GM12878 (cell line): Measurements from ENCODE around the gene DCBLD2. TPM values are rescaled to one million over a fixed set of nuclear protein-coding genes. Genes with fewer than 3 reads are reported as not detected.

ENCODE experiments used
- ATF7 ChIP-seq: fragments of 450-650 bp; IDR thresholded peaks from 2 replicates; pipeline ENCODE4 v1.6.1; 2016; ENCODE audit warnings: low read depth, mild to moderate bottlenecking
- CHD4 ChIP-seq: fragments of 200-600 bp; sonication (generic); IDR thresholded peaks from 2 replicates; pipeline ENCODE4 v1.6.1; 2016; ENCODE audit warnings: mild to moderate bottlenecking
- E2F4 ChIP-seq: IDR thresholded peaks from 2 replicates; pipeline ENCODE4 v1.6.1; 2012; ENCODE audit warnings: low read depth, low read length, improper control_type of control experiment
- ESRRA ChIP-seq: IDR thresholded peaks from 2 replicates; pipeline ENCODE4 v1.6.1; 2012; ENCODE audit warnings: mild to moderate bottlenecking, low read length, improper control_type of control experiment
- GABPA ChIP-seq: IDR thresholded peaks from 2 replicates; pipeline ENCODE4 v1.6.1; 2014; ENCODE audit warnings: antibody characterized with exemption, low read depth, mild to moderate bottlenecking, inconsistent platforms
- HCFC1 ChIP-seq: fragments of 150-350 bp; IDR thresholded peaks from 2 replicates; pipeline ENCODE4 v1.6.1; 2014; ENCODE audit warnings: low read length
- HDAC2 ChIP-seq: fragments of 200-600 bp; sonication (generic); IDR thresholded peaks from 2 replicates; pipeline ENCODE4 v1.6.1; 2017
- NFIC ChIP-seq: IDR thresholded peaks from 2 replicates; pipeline ENCODE4 v1.6.1; 2012; ENCODE audit warnings: low read depth, mild to moderate bottlenecking, inconsistent platforms, low read length, moderate library complexity
- NFYB ChIP-seq: IDR thresholded peaks from 2 replicates; pipeline ENCODE4 v1.6.1; 2011; ENCODE audit warnings: low read depth, mild to moderate bottlenecking, low read length, improper control_type of control experiment, moderate library complexity; ENCODE audit not compliant: insufficient read depth
- PAX8 ChIP-seq: fragments of 450-650 bp; IDR thresholded peaks from 2 replicates; pipeline ENCODE4 v1.6.1; 2017; ENCODE audit warnings: mild to moderate bottlenecking, moderate library complexity
- POU2F2 ChIP-seq: IDR thresholded peaks from 3 replicates; pipeline ENCODE4 v1.6.1; 2011; ENCODE audit warnings: low read depth, mild to moderate bottlenecking, low read length, borderline replicate concordance
- RAD21 ChIP-seq: IDR thresholded peaks from 2 replicates; pipeline ENCODE4 v1.6.1; 2011; ENCODE audit warnings: mild to moderate bottlenecking, low read depth, low read length, moderate library complexity; ENCODE audit not compliant: insufficient read depth
- RAD51 ChIP-seq: fragments of 450-650 bp; IDR thresholded peaks from 2 replicates; pipeline ENCODE4 v1.6.1; 2016; ENCODE audit warnings: moderate library complexity, mild to moderate bottlenecking, inconsistent platforms
- RUNX3 ChIP-seq: IDR thresholded peaks from 2 replicates; pipeline ENCODE4 v1.6.1; 2012; ENCODE audit warnings: low read length, inconsistent platforms
- SREBF2 ChIP-seq: IDR thresholded peaks from 2 replicates; pipeline ENCODE4 v1.6.1; 2012; ENCODE audit warnings: mild to moderate bottlenecking, low read length
- ZBED1 ChIP-seq: IDR thresholded peaks from 2 replicates; pipeline ENCODE4 v1.6.1; 2016; ENCODE audit warnings: borderline replicate concordance
- ZBTB40 ChIP-seq: fragments of 450-650 bp; IDR thresholded peaks from 2 replicates; pipeline ENCODE4 v1.6.1; 2016; ENCODE audit warnings: mild to moderate bottlenecking, moderate library complexity, borderline replicate concordance
- ZNF274 ChIP-seq: IDR thresholded peaks from one replicate; pipeline ENCODE4 v1.8.0; 2011; ENCODE audit not compliant: insufficient read length, insufficient read depth
- polyA plus RNA-seq, 11 experiments: library from polyadenylated mRNA; depleted of rRNA in 4 of 11; unstranded in 6 of 11; stranded (reverse) in 5 of 11; fragments of >200 nt; fragmentation: Nextera tagmentation in 4 of 11; fragmentation: Illumina TruSeq in 1 of 11; extraction: Ambion mirVana in 4 of 11; extraction: Trizol in 1 of 11; gene quantifications; 1 replicate in 1 of 11; 2 replicates in 10 of 11; pipeline versions ENCODE4 v1.2.1 to v1.2.3, GENCODE V29; 2011 to 2016; ENCODE audit warnings: inconsistent platforms in 2 of 11, missing spikeins in 2 of 11, low read depth in 1 of 11
- total RNA-seq, 4 experiments: library from RNA; depleted of rRNA in 3 of 4; stranded (reverse); fragments of >200 nt in 3 of 4; fragmentation: Illumina TruSeq in 1 of 4; extraction: Trizol in 1 of 4; gene quantifications; 2 replicates each; pipeline versions ENCODE4 v1.2.1 to v1.2.3, GENCODE V29; 2013 to 2021

The DCBLD2 gene
- total and polyA plus RNA-seq, 10 of the 15 experiments (the other 5 are each of a cell fraction or from before 2014, with no cell fraction given), result 1.6 to 5.9 (median 4.7) TPM

DNA sequence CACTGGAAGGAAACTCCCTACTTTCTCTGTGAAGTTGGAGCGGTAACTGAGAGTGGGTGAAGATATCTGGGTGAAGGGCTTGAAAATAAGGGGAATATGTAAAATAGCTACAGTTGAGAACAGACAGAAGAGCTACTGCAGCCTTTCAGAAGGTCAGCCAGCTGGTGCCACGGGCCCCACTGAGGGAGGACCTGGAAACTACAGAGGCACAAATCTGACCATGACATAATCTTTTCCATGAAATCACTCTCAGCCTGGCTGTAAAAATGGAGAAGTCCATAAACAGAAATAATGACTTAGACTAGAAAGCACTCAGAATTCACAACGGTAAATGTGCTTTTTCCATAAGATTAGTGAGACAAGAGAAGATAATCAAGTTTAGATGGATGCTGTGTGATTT is 91.9 kb downstream of the DCBLD2 start (continued):
- TF ChIP-seq ZBTB40, result no peak
- TF ChIP-seq E2F4, result no peak
- no peak for TF ChIP-seq RAD21
- peak; percentile 59; the same call in 1 of the 2 replicates for TF ChIP-seq ZBED1
- TF ChIP-seq ESRRA, result no peak
- no peak for TF ChIP-seq ZNF274
- no peak for TF ChIP-seq NFYB
- TF ChIP-seq RAD51, result no peak
- no peak for TF ChIP-seq GABPA
- TF ChIP-seq RUNX3, result no peak; the same call in 1 of the 2 replicates
- TF ChIP-seq PAX8, result no peak
- no peak for TF ChIP-seq HCFC1
- no peak for TF ChIP-seq POU2F2
- TF ChIP-seq CHD4, result no peak
- peak; percentile 36; the same call in 1 of the 2 replicates for TF ChIP-seq NFIC
- TF ChIP-seq HDAC2, result no peak
- peak; percentile 45; the same call in 1 of the 2 replicates for TF ChIP-seq ATF7
- TF ChIP-seq SREBF2, result no peak
